HG03571 (cell line): ENCODE data around the gene WDHD1.
A peak's percentile ranks its signal among the peaks of the same experiment; 100 is the strongest.
"Not testable (repeated sequence)": the region's sequence is repeated elsewhere in the genome, so short reads cannot be mapped to it uniquely, and the experiment has no call there.

Source experiments
- ATAC-seq: cut with Tn5 transposase; IDR thresholded peaks from one replicate; pipeline ENCODE4 v1.9.1; 2021; ENCODE audit not compliant: unreplicated experiment

The WDHD1 gene

DNA sequence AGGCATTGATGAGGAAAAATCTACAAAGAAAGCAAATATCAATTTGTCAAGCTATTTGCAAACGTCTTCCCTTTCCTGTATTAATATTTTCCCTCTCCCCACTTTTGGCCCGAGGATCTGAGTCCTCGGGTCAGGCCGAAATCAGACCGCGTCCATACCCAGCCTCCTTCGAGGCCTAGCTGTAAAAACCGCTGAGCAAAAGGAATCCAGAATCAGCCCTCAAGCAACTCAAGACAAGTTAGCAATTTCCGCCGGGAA is 24.2 kb upstream of the WDHD1 start:
- peak; percentile 16 for ATAC-seq

DNA sequence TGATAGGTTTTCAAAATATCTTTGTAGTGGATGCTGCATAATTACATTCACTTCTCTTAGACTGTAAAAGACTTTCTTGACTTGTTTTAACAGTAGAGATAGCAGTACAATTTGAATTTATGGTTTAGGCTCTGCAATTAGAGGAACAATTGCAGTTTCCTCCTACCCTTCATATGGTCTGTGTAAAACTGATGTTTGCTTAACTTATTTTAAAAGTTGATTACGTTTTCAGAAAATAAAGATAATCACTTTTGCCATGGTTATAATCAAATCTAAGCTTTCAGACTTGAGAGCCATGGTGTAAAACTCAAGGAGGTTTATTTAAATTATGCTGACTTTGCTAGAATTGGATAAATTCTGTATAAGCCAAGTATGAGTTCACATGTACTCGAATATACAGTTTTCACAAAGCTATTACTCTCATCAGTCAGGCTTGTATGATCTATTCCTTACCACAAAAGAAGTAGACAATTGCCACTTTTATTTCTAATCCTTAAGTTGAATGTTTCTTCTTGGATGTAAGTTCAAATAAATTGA is 22.1 kb upstream of the WDHD1 start:
- ATAC-seq, result no peak

DNA sequence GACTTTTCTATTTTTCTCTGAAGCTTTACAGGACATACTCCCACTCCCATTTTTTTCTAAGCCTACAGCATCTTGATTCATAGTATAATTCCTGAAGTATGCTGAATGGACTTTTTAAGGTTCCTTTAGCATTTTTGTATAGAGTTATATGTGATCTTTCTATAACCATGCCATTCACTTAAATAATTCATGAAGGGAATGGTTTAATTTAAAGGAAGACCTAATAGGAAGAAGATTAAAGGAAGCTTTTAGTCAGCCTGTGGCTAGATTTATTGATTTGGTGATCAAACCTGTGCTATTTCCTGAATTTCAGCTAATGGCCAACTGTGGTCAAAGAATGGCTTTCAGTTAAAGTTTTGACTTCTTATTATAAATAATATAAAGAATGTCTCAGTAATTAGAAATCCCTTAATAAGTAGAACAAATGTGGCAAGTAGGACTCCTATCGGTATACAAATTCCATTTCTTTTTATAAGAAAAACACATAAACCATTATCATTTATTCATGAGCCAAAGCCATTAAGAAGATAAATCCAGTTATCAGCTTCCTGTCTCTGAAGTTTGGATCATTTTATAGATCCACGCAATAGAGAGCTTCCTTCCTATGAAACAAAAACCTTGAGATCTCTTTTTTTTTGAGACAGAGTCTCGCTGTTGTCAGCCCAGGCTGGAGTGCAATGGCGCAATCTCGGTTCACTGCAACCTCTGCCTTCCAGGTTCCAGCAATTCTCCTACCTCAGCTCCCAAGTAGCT is 20.6 kb upstream of the WDHD1 start:
- ATAC-seq, result no peak

DNA sequence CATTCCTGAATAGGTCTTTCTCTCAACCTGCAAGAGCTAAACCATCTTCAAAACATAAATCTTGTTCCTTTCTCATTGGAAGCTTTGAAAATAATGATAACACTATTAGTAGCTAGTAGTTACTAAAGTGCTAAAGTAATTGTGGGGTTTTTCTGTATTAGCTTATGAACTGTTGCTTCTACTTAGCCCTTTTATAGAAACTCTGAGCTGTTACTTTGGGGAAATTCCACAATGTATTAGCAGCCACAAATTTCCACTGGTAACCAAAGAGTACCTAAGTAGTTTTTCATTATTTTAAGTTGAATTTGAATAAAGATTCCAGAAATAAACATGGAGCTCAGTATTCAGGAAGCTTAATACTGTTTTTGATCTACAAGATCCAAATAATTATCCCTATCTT is 18.2 kb upstream of the WDHD1 start:
- no peak for ATAC-seq

DNA sequence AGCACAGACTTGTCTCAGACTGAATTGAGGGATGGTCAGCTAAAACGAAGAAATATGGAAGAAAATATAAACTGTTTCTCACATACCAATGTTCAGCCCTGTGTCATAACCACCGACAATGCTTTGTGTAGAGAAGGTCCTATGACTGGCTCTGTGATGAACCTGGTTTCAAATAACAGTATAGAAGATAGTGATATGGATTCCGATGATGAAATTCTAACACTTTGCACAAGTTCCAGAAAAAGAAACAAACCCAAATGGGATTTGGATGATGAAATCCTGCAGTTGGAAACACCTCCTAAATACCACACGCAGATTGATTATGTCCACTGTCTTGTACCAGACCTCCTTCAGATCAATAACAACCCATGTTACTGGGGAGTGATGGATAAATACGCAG is 16.6 kb upstream of the WDHD1 start:
- no peak for ATAC-seq

DNA sequence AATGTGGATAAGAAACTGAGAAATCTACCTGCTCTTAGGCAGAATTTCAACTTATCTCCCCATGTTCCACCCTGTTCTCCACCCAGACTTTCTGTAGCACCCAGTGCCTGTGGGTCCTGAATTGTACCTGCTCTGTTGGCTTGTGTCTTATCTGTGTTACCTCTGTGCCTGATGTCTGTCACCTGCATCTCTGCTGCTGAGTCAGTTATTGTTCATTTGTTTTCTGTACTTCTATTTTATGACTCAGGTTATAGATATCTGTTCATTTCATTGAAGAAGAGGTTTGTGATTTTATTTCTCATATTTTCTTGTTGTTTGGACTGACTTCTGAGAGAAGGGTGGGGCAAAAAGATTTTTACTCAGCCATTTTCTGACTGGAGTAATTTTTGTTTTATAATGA is 11.8 kb upstream of the WDHD1 start:
- ATAC-seq, result no peak

DNA sequence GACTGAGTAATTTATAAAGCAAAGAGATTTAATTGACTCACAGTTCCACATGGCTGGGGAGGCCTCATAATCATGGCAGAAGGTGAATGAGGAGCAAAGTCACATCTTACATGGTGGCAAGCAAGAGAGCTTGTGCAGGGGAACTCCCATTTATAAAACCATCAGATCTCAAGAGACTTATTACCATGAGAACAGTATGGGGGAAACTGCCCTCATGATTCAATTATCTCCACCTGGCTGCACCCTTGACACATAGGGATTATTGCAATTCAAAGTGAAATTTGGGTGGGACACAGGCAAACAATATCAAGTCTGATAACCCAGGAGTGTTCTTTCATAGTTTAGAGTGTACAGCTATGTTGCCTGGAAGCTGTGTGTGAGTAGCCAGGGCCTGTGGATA is 11.1 kb upstream of the WDHD1 start:
- not testable (repeated sequence) for ATAC-seq

DNA sequence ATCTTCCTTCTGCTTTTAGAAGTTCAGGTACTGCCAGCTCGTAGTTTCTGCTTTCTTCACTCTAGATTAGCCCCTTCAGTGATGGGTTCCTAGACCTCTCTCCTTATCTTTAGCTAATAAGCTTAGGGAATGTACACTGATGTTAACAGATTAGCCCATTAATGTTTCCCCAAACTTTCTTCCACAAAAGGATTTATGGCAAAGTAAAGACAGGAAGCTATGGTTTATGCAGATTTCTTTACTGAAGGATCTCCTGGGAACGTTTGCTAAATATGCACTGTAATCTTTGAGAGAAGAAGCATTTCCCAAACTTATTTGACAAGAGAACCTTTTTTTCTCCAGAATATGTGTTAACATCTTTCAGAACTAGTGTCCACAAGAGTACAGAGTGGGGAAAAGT is 4.3 kb upstream of the WDHD1 start:
- no peak for ATAC-seq

DNA sequence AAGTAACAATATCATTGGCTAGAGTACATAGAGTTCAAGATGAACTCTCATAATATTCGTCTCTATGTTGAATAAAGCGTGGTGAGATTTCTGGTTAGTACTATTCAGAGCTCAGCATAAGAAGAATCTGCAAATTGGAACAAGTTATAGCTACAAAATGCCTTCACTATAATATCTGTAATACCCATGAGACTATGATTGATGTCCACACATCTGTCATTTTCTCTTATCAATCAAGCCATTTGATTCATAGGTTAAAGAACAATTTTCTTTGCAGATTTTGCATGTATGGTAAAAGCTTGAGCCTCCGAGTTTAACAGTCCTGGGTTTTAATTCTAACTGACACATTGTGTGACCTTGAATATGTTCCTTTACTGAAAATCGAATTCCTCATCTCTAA is 1.6 kb upstream of the WDHD1 start:
- ATAC-seq, result no peak

DNA sequence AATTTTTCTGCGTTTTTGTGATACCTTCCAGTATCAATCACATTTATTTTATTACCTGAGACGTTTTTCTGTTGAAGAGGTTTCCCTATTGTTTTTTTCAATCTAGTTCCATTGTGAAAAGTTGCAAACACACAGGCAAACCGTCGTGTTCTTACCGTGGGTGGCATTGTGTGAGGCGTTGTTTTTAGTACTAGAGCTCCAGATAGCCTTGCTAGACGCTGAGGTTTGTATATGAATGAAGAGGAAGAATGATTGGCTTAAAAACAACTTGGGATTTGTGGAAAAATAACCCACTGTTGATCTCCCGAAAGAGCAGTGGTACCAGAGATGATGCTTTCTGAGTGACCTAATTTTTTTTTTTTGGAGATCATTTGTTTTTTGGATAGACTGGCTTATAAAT is 1.2 kb upstream of the WDHD1 start:
- ATAC-seq, result no peak

DNA sequence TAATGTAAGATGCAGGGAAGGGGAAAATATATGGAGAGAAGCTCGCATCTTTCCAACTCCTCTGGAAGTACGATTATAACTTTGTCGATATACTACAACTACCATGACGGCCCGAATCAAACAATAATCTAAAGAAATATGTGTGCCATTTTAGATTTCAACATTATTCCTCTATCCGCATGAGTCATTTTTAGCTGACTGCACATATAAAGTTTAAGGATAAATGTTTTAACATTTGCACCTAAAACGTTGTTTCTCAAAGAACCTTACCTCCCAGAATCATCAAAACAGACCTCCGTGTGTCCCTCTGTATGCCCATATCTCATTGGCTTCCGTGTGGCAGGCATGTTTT is 482 bp downstream of the WDHD1 start:
- ATAC-seq, result no peak

DNA sequence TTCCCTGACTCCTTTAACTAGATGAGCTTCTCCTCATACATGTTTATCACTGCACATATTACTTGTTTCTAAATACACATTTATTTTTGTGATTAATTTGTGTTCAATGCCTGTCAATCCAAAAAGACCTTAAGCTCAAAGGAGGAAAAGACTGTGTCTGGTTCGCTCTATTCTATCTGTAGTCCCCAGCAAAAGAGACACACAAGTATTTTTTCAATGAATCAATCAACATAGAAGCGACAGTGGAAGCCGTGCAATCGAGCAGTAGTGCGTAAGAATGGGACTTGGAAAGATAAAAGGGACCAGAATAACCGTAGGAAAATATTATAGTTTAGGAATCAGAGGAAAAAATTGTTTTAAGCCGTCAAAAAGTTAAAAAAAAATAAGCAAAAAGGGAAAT is 951 bp downstream of the WDHD1 start:
- ATAC-seq, result no peak

DNA sequence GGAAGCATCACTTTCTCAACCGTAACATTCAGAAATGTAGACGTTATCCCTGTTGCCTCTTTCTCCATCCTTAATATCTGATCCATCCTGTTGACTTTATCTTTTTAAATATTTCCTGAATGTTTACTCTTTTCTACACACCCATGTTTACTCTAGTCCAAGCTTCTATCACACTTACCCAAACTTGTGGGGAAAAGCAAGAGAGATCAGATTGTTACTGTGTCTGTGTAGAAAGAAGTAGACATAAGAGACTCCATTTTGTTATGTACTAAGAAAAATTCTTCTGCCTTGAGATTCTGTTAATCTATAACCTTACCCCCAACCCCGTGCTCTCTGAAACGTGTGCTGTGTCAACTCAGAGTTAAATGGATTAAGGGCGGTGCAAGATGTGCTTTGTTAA is 2.5 kb downstream of the WDHD1 start:
- not testable (repeated sequence) for ATAC-seq

DNA sequence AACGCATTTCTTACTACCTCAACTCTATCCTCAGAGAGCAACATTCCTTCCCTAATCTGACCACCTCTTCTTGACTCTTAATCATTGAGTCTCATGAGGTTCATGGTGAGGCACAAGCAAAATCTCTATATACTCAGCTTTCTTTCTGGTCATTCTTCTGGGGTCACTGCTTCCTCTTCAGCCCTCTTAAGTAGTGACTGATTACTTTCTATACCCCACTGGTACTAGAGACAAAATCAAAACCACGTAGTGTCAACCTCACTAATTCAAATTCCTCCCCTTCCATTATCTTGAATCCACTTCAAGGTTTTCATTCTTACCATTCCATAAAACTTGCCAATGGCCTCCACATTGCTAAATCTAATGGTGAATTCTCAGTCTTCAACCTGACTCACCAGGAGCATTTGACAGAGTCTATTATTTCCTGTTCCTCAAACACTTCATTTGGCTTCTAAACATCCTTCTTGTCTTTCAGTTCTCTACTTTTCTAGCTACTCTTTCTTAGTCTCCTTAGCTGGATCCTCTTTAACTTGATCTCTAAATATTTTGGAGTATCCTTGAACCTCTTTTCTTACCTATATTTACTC is 6.8 kb downstream of the WDHD1 start:
- no peak for ATAC-seq

DNA sequence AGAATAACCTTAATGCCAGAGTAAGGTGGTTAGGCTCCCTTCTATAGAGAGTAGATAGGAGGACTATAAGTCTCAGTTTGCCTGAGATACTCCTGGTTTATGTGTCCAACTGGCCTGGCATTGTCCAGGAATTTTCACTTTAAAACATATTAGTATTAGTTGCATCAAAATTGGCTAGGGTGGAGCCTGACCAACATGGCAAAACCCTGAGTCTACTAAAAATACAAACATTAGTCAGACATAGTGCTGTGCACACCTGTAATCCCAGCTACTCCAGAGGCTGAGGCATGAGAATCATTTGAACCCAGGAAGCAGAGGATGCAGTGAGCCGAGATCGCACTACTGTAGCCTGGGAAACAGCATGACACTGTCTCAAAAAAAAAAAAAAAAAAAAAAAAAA is 11.9 kb downstream of the WDHD1 start:
- no peak for ATAC-seq

DNA sequence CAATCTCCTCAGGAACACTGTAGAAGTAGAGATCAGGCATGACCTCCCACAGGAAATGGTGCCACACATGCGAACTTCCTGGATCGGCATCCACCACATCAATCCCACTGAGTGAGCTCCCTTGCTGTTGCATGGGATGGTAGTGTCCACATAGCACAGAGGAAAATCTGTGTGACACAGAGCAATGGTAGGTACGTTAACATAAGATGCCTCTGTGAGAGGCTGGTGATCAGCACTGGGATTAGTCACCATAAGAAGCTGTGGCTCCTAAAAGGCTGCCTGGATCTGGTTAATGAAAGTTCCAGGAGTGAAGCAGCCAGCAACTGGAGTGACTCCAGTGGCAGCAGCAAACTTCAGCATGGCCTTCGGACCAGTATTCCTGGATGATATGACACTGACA is 21.8 kb downstream of the WDHD1 start:
- no peak for ATAC-seq

DNA sequence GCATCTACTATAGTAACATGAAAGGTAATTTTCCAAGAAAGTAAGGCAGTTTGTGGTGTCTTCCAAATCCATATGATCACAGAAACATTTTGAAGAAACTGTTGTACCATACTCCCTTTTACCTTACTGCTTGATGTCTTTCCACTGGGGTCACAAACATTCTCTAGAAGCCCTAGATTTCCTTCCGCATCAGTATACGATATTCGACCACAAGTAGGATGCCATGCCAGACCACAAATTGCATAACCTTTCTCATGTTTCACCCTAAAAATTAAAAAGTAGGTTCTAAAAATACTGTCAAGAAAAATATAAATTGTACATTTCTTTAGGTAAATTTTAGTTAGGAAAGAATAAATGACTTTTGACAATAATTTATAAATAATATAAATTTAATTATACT is 26.5 kb downstream of the WDHD1 start:
- ATAC-seq, result no peak

DNA sequence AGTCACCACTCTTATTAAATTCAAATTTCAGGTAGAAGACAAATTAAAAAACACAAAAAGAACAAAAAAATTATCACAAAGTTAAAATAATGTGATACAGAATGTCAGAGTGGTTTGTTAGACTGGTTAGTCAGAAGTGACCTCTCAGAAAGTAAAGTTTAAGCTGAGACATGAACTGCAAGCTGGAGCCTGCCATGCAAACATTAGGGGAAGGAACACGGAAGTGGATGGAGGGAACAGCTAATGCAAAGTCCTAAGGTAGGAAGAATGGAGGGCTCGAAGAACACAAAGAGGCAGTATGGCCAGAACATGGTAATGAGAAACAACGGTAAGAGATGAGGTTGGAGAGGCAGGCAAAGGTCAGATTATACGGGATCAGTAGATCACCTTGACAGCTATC is 41.7 kb downstream of the WDHD1 start:
- no peak for ATAC-seq

DNA sequence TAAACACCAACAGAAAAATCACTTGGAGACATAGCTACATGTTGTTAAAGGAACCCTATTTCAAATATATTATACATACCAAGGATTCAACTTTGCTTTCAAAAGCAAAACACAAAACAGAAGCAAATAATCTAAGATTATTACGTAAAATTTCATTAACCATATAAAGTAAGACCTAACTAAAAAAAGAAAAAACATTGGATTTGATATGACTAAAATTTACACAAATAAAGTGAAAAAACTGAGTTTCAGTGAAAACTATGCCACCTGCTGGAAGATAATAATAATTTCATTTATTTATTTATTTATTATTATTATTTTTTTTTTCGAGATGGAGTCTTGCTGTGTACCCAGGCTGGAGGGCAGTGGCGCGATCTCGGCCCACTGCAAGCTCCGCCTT is 45.2 kb downstream of the WDHD1 start:
- no peak for ATAC-seq

DNA sequence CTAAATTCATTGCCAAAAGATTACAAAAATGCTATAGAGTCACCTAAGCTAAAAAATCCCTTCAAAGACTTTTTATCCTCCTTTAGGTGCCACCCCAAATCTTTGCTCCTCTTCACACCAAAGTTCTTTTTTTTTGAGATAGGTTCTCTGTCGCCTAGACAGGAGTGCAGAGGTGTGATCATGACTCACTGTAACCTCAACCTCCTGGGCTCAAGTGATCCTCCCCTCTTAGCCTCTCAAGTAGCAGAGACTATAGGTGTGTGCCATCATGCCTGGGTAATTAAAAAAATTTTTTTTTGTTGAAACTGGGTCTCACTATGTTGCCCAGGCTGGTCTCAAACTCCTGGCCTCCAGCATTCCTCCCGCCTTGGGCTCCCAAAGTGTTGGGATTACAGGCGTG is 47.9 kb downstream of the WDHD1 start:
- no peak for ATAC-seq

DNA sequence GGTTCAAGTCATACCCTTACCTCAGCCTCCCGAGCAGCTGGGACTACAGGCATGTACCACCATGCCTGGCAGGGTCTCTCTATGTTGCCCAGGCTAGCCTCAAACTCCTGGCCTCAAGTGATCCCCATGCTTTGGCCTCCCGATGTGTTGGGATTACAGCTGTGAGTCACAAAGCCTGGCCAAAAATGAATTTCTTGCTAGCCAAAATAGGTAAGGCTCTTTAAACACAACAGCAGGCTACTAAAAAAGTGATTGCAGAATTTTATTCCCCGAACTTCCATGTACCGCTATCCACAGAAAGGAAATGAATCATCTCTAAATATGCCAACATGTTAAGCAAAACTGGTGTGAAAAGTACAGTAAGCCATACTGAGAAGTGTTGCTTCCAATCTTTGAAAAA is 50.6 kb downstream of the WDHD1 start:
- no peak for ATAC-seq

DNA sequence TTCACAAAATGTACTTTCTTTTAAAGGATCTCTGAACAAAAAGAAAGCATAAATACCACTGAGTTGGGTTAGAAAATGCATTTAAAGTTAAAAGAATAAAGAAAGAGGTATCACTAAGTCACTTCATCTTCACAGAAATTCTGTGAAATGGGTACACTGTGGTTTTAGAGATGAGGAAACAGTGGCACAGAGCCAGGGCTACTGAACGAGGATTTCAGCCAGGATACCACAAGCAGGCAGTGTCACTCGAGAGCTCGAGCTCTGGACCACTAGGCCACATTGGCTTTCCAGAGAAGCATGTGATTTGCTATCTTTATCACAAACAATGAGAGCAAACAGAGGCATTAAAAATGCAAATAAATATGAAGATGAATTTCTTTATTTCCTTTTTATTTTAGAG is 51.0 kb downstream of the WDHD1 start:
- no peak for ATAC-seq

DNA sequence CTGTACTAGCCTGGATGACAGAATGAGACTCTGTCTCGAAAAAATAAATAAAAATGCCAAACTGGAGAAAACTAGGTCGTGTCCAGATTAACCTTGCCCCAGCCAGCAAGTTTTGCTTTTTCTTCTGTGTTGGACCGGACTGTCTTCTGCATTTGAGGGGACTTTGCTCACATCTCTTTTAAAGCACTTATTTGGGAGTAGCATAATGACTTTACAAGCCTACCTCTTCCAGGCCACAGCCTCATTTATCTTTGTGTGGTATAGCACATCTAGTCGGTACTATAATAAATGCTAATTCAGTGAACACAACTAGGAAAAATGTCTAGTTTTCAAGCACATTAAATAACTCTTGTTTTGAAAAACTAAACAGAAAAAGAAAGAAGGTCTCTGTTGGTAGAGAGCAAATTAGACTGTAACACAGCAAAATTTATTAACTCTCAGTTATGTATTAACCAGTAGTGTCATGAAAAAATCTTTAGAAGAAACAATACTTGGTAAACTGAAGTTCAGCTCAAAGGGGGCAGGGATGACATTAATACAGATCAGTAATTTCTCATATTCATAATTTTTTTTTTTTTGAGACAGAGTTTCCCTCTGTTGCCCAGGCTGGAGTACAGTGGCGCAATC is 52.0 kb downstream of the WDHD1 start:
- ATAC-seq, result no peak
